NCI-H82 (cell line): Measurements from ENCODE around the gene NELFE.
"Not testable (repeated sequence)": the region's sequence is repeated elsewhere in the genome, so short reads cannot be mapped to it uniquely, and the experiment has no call there.

Source experiments
- DNase-seq: peaks from one replicate; lab custom pipeline; 2025; lab: John Stamatoyannopoulos, UW

Gene NELFE, protein sequence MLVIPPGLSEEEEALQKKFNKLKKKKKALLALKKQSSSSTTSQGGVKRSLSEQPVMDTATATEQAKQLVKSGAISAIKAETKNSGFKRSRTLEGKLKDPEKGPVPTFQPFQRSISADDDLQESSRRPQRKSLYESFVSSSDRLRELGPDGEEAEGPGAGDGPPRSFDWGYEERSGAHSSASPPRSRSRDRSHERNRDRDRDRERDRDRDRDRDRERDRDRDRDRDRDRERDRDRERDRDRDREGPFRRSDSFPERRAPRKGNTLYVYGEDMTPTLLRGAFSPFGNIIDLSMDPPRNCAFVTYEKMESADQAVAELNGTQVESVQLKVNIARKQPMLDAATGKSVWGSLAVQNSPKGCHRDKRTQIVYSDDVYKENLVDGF

DNA sequence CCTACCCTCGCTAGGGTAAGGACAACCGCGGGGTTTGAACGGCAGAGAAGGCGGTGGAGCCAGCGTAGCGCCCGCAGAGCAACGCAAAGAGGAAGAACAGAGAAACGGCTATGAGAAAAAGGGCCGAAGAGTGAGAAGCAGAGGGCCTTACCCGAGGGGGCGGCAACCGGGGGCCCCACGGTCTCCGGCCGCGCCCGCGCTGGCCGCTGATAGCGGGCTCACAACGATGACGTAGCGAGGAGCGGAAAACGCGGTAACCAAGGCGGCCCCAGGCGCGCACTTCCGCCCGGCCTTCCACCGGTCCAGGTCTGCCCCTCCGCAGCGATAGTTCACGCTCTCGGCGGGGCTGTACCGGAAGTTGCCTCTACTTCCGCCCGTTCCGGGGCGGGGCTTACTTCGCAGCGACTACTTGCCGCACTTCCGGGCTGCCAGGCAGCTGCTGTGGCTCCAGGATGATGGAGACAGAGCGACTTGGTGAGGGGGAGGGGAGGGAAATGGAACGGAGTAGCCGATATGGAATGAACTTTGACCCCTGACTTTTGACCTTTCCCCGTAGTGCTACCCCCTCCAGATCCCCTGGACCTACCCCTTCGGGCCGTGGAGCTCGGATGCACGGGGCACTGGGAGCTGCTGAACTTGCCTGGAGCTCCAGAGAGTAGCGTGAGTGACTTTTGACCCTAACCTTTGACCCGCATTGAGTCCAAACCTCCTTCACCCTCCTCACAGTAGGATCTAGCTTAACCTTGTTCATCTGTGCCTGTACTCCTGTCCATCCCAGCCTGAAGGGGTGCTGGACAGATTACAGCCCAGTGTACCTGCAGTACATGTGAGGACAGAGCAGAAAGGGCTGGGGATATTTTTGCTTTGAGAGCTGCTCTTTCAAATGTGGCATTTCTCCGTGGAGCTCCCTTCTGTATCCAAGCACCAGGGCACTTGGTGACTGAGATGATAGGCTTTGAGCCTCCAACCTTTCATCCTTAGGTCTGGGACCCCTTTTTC is at the start of gene NELFE, which contains the start of gene SKIC2:
Gene NELFE, minus strand, starts transcription at position 231 of the 999 bp plus-strand sequence. CDS start 525 bp downstream, outside the sequence.
Gene SKIC2, plus strand, starts transcription at position 435 of the 999 bp plus-strand sequence. Its CDS starts 18 bp downstream, at position 453.
- DNase-seq = peak; percentile 99

DNA sequence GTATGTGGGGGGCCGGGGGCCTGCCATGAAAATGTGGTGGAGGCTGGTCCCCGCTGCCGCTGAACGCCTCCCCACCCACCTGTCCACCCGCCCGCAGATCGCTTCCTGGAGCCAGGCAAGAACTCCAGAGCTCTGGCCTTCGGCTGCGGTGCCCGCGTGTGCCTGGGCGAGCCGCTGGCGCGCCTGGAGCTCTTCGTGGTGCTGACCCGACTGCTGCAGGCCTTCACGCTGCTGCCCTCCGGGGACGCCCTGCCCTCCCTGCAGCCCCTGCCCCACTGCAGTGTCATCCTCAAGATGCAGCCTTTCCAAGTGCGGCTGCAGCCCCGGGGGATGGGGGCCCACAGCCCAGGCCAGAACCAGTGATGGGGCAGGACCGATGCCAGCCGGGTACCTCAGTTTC is 49.3 kb upstream of the NELFE start:
- DNase-seq = not testable (repeated sequence)

DNA sequence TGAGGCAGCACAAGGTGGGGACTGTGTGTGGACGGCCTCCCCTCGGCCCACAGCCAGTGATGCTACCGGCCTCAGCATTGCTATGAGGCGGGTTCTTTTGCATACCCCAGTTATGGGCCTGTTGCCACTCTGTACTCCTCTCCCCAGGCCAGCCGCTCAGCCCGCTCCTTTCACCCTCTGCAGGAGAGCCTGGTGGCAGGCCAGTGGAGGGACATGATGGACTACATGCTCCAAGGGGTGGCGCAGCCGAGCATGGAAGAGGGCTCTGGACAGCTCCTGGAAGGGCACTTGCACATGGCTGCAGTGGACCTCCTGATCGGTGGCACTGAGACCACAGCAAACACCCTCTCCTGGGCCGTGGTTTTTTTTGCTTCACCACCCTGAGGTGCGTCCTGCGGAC is 48.3 kb upstream of the NELFE start:
- DNase-seq = not testable (repeated sequence)

DNA sequence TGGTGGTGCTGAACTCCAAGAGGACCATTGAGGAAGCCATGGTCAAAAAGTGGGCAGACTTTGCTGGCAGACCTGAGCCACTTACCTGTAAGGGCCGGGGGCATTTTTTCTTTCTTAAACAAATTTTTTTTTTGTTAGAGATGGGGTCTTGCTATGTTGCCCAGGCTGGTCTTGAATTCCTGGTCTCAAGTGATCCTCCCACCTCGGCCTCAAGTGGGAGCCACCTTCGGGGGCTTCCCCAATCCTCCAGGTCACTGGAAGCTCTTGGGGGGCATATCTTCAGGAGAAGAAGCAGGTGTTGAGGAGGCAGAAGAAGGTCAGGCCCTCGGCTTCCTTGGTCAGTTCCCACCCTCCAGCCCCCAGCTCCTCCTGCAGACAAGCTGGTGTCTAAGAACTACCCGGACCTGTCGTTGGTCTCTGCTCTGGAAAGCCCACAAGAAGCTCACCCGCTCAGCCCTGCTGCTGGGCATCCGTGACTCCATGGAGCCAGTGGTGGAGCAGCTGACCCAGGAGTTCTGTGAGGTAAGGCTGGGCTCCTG is 47.3 kb upstream of the NELFE start:
- DNase-seq = not testable (repeated sequence)

DNA sequence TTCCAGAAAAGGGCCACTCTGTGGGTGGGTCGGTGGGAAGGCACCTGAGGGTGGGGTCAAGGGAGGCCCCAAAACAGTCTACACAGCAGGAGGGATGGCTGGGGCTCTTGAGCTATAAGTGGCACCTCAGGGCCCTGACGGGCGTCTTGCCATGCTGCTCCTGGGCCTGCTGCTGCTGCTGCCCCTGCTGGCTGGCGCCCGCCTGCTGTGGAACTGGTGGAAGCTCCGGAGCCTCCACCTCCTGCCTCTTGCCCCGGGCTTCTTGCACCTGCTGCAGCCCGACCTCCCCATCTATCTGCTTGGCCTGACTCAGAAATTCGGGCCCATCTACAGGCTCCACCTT is 46.7 kb upstream of the NELFE start:
- DNase-seq = not testable (repeated sequence)

DNA sequence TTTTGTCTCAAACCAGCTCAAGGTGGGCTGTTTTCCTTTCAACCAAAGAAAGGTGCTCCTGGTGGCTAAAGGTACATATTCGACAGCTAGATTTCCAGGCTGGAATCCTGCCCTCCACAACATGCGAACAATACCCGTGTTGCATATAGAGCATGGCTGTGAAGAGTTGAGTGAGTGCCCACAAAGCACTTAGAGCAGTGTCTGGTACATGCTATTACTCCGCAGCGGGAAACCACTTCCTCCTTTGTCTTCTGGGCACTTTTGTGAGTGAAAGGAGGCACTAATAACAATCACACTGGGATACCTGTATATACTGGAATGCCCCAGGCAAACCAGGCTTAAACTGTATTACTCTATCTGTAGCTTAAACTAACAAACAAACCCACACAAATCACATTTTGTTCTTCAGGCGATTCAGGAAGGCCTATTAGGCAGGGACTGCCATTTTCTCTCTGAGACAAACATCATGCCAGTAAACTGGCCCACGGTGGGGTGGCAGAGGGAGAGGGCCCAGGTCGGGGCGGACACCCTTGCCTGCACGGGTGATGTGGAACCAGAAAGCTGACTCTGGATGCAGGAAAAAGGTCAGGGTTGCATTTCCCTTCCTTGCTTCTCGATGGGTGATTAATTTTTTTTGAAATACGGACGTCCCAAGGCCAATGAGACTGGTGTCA is 46.2 kb upstream of the NELFE start:
- not testable (repeated sequence) for DNase-seq

DNA sequence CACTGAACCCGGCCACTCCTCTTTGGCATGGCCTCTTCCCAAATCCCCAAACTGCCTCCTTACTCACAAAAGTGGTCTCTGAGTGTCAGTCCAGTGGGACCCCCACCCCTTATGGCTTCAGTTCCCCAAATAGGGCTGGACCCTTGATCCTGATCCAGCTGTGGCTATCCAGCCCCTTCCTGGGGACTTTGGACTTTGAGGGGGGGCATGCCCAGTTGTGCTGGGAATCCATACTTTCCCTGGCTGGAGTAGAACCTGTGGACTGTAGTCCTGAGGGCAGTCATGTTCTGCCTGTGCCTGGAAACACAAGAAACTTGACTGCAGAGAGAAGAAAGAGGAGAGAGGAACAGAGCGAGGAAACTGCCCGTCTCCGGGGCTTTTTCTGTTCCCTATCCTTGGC is 45.6 kb upstream of the NELFE start:
- not testable (repeated sequence) for DNase-seq

DNA sequence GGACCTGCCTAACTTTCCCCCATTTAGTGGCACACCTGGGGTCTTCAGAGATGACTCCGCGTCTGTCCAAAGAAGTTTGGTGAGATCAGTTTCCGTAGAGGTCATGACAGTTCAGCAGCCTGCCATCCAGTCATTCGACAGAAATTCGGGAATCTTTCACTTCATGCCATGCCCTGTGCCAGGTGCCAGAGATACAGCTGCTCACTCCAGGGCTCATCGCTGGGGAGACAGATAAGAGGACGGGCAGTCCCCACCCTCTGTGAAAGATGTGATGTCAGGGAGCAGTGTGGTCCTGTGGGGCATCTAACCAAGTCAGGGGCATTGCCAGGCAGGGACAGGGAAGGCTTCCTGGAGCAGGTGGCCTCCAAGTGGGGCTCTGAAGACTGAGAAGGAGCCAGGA is 44.5 kb upstream of the NELFE start:
- not testable (repeated sequence) for DNase-seq

DNA sequence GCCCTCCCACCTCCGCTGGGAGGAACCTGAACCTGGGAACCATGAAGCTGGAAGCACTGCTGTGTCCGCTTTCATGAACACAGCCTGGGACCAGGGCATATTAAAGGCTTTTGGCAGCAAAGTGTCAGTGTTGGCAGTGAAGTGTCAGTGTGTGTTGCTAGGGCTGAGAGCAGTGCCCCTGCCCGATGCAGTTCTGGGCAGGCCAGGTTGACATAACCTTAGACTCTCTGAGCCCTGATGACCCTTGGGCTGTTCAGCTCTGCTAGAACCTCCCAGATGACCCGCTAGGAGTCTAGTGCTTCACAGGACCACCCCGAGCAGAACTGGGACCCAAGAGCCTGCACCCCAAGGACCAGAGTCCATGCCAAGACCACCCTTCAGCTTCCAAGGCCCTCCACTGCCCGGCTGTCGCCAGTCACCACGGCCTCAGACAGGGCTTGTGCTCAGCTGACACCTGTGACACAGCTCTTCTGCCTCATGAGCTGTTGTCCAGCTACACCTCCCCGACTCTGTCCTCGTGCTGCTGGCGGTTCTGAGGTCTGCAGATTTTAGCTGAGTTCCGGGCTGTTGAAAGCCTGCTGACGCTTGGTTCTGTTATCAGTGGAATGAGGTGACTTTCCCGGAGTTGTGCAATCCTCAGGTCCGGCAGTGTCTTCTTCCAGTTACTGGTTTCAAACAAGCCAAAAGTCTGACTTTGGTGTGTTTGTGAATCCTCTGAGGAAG is 43.9 kb upstream of the NELFE start:
- DNase-seq = not testable (repeated sequence)

DNA sequence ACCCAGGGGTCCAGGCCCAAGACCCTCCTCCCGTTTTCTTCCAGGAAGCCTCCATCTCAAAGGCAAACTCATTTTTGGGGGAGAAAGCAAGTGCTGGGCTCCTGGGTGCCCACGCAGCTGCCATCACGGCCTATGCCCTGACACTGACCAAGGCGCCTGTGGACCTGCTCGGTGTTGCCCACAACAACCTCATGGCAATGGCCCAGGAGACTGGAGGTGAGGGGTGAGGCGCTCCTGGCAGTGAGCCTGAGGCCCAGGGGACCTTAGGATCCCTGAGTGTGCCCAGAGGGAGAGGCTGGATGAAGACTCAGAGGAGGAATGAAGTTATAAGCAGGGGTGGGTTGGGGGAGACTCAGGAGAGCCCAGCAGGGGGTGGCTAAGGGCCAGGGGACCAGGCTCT is 37.6 kb upstream of the NELFE start:
- DNase-seq = not testable (repeated sequence)

DNA sequence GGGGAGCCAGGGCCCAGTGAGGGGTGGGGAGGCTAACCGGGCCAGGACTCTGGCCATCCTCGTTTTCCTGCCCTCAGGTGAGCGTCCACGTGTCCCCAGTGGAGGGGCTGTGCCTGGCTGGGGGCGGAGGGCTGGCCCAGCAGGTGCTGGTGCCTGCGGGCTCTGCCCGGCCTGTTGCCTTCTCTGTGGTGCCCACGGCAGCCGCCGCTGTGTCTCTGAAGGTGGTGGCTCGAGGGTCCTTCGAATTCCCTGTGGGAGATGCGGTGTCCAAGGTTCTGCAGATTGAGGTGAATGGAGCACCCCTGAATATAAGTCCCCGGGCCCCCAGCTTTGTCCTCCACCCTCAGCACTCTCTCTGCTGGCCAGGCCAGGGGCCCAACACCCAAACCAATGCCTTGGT is 35.6 kb upstream of the NELFE start:
- not testable (repeated sequence) for DNase-seq

DNA sequence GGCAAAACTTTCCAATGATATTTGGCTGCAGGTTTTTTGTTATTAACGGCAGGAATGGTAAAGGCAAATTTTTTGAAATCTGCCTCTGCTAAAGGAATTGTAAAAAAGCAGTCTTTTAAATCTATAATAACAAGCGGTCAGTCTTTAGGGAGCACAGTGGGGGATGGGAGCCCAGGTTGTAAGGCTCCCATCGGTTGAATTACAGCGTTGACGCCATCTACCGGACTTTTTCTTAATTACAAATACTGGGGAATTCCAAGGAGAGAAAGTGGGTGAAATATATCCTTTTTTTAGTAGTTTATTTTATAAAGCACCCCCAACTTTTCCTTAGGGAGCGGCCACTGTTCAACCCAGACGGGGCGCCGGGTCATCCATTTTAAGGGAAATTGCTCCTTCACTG is 30.6 kb upstream of the NELFE start:
- not testable (repeated sequence) for DNase-seq

DNA sequence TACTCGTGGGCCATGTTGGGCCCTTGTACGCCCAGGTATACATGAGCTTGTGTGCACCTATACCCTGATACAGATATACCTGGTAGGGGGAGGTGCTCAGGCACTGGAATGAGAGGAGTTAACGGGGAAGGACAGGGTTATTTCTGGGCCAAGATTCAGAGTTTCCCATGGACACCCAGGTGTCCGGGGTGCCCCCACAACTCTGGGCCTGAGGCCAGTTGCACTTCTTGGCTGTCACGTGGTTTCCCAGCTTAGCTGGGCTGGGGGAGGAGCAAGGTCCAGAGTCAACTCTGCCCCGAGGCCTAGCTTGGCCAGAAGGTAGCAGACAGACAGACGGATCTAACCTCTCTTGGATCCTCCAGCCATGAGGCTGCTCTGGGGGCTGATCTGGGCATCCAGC is 23.0 kb upstream of the NELFE start, which contains the start of gene C4A:
Gene C4A, plus strand, starts transcription at position 314 of the 400 bp plus-strand sequence. Its CDS starts 51 bp downstream, at position 365.
- DNase-seq = not testable (repeated sequence)

DNA sequence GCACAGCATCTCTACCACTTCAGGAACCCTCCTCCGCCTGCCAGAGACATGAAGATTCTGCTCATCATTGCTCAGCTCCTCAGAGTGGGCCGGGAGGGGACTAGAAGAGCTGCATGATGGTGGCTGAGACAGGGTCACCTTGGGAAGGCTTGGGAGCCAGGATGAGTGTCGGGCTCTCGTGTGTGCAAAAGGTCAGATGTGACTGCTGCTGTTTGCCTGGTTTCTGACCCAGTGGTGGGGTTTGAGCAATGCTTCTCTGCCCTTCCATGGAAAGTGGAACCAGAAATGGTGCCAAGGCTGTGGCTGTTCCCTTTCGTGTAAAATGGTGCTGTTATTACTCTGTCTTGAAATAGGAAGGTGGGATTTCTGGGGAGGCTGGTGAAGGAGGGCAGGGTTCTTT is 22.2 kb upstream of the NELFE start:
- not testable (repeated sequence) for DNase-seq

DNA sequence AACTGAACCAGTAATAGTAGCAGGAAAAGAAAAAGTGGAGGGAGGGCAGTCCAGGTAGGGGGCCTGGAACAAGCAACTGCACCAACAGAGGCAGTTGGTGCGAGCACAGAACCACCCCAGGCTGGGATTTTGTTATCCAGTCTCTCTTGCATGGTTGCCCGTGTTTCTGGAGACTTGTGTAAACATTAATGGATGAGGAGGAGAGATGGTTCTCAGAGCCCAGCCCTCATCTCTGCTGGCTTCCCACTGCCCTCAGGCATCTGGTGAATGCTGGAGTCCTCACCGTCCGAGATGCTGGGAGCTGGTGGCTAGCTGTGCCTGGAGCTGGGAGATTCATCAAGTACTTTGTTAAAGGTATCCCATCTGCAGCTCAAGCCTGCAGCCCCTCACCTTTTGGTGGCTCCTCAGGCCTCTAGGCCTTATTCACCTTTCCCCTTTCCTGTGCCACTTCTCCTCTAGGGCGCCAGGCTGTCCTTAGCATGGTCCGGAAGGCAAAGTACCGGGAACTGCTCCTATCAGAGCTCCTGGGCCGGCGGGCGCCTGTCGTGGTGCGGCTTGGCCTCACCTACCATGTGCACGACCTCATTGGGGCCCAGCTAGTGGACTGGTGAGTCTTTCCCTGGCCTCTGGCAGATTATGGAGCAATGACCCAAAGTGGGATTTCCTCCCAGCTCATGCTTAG is 21.6 kb upstream of the NELFE start:
- DNase-seq = not testable (repeated sequence)

DNA sequence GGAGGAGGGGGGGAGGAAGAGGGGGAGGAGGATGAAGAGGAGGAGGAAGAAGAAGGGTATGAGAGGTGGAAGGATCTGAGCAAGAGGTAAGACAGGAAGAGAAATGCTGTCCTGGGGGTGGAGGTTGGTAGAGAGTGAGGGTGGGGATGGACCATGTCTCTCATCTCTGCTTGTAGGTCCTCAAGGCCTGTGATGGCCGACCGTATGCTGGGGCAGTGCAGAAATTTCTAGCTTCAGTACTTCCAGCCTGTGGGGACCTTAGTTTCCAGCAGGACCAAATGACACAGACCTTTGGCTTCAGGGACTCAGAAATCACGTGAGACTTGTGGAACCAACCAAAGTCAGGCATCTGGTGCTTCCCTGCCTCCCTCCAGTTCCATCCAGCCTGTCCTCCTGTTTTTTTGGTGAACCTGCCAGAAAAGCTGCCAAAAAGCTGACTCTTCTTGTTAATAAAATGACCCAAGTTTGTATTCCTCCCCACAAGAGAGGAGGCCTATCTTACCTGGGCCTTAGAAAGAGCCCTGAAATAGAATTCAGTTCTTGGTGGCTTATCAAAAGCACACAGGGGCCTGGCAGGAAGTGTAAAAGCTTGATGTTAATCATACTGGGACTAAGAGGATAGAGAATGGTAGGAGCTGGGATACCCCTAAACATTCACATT is 20.6 kb upstream of the NELFE start:
- no peak for DNase-seq

DNA sequence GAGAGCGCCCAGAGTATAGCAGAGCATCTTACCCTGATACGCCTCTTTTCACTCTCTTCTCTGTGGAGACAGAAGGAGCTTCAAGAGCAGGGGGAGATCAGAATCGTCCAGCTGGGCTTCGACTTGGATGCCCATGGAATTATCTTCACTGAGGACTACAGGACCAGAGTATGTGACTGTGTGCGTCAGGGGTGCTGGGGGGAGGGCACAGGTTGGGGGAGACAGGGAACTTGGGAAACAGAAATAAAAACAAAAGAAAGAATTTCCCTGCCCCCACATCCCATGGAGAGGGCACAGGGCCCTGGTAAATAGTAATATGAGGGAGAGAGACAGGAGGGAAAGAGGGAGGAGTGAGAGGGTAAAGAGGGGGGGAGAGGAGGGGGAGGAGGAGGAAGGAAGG is 20.1 kb upstream of the NELFE start:
- no peak for DNase-seq

DNA sequence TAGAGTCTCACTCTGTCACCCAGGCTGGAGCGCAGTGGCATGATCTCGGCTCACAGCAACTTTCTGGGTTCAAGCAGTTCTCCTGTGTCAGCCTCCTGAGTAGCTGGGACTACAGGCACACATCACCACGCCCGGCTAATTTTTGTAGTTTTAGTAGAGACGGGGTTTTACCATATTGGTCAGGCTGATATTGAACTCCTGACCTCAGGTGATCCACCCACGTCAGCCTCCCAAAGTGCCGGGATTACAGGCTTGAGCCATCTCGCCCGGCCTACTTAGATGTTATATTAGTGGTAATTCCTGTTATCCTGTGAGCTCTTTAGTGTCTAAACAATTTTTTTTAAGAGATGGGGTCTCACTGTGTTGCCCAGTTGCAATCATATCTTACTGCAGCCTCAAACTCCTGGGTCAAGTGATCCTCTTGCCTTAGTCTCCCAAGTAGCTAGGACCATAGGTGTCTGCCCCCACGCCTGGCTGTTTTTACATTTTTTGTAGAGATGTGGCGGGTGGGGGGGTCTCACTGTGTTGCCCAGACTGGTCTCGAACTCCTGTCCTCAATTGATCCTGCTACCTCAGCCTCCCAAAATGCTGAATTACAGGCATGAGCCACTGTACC is 19.2 kb upstream of the NELFE start:
- no peak for DNase-seq

DNA sequence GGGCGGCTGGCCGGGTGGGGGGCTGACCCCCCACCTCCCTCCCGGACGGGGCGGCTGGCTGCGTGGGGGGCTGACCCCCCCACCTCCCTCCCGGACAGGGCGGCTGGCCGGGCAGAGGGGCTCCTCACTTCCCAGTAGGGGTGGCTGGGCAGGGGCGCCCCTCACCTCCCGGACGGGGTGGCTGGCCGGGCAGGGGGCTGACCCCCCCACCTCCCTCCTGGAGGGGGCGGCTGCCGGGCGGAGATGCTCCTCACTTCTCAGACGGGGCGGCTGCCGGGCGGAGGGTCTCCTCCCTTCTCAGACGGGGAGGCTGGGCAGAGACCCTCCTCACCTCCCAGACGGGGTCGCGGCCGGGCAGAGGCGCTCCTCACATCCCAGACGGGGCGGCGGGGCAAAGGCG is 17.3 kb upstream of the NELFE start:
- DNase-seq = not testable (repeated sequence)
